Activated naive CD8-positive, alpha-beta T cell treated with anti-CD3 and anti-CD28 coated beads, Interleukin-2, amount 10 ng/mL, durations not matched to agents 7 days and 5 days (primary cell): ENCODE measurements around the gene OSTM1. TPM values are rescaled to one million over a fixed set of nuclear protein-coding genes. Genes with fewer than 3 reads are reported as not detected.
"Not testable (repeated sequence)": the region's sequence is repeated elsewhere in the genome, so short reads cannot be mapped to it uniquely, and the experiment has no call there.

Source experiments
- ATAC-seq: fragments of 150-1000 bp; cut with Tn5 transposase; one replicate; pipeline ENCODE4 v1.10.0; 2021; ENCODE audit warnings: low read depth, moderate library complexity
- POLR2A ChIA-PET: fragments of 350-600 bp; sonication (Branson Sonifier 250); formaldehyde crosslinking; loops from one replicate; lab custom pipeline; 2021; ENCODE audit warnings: antibody characterized with exemption; lab: Charles Lee
- DNase-seq: peaks from one replicate; pipeline ENCODE4 v3.0.0; 2021
- H3K27ac Mint-ChIP-seq: one replicate; pipeline ENCODE4 v1.8.0; 2022; ENCODE audit warnings: mild to moderate bottlenecking, mixed read lengths
- H3K27me3 Mint-ChIP-seq: one replicate; pipeline ENCODE4 v1.8.0; 2022; ENCODE audit warnings: mild to moderate bottlenecking, moderate library complexity, mixed read lengths
- H3K36me3 Mint-ChIP-seq: one replicate; pipeline ENCODE4 v1.8.0; 2021; ENCODE audit warnings: mild to moderate bottlenecking, mixed read lengths
- H3K4me1 Mint-ChIP-seq: one replicate; pipeline ENCODE4 v1.8.0; 2021; ENCODE audit warnings: mixed read lengths
- H3K4me3 Mint-ChIP-seq: one replicate; pipeline ENCODE4 v1.8.0; 2022; ENCODE audit warnings: mild to moderate bottlenecking, moderate library complexity, mixed read lengths
- H3K9me3 Mint-ChIP-seq: one replicate; pipeline ENCODE4 v1.8.0; 2021; ENCODE audit warnings: mixed read lengths
- total RNA-seq, 2 experiments: library from RNA; stranded (reverse); gene quantifications; one replicate each; pipeline ENCODE4 v1.2.3, GENCODE V29; 2021

OSTM1 gene
- total RNA-seq, 2 experiments from 2014 or later, result 34.3 to 35.1 TPM

GRCh38 chr6:108000259-108000658, 74.3 kb downstream of the OSTM1 start:
- H3K27ac Mint-ChIP-seq, H3K4me1 Mint-ChIP-seq, H3K27me3 Mint-ChIP-seq, ATAC-seq, DNase-seq, H3K9me3 Mint-ChIP-seq, H3K4me3 Mint-ChIP-seq, H3K36me3 Mint-ChIP-seq, POLR2A ChIA-PET: not testable (repeated sequence)

GRCh38 chr6:107999341-107999740, 75.2 kb downstream of the OSTM1 start:
- POLR2A ChIA-PET, result no interaction called here
- Mint-ChIP-seq H3K9me3 (no peaks in the 10 kb centered on the region), H3K36me3 (no peaks in the 10 kb centered on the region), H3K4me3 (no peak overlapping the region), H3K27ac (no peak overlapping the region), H3K4me1 (no peaks in the 10 kb centered on the region), H3K27me3 (no peaks in the 10 kb centered on the region)
- DNase-seq (no peak), ATAC-seq (no peak)

- peaks cover 4% of the 10 kb centered on the region for H3K27me3 Mint-ChIP-seq
- DNase-seq (no peak), ATAC-seq (no peak)
- H3K4me3 Mint-ChIP-seq, result no peak overlapping the region
- H3K27ac Mint-ChIP-seq, result no peak overlapping the region
- POLR2A ChIA-PET, result no interaction called here
- no peaks in the 10 kb centered on the region for H3K36me3 Mint-ChIP-seq
- H3K9me3 Mint-ChIP-seq, result no peaks in the 10 kb centered on the region
- peaks cover 7% of the 10 kb centered on the region for H3K4me1 Mint-ChIP-seq
These were observed 82.6 kb downstream of the OSTM1 start for GRCh38 chr6:107991772-107992550.

Other genes starting within 250 kb of the OSTM1 start
- 10 to 100 TPM; 64.7 to 69.2 TPM for gene SEC63, start 116.5 kb downstream of the OSTM1 start, total RNA-seq
- not detected for gene NR2E1, start 91.3 kb upstream of the OSTM1 start, total RNA-seq
- gene SNX3, start 186.3 kb upstream of the OSTM1 start, total RNA-seq, result 10 to 100 TPM; 85.0 to 92.5 TPM
- gene AFG1L, start 220.3 kb upstream of the OSTM1 start, total RNA-seq, result 1 to 10 TPM; 4.9 to 5.5 TPM